ENCODE data around the gene CLPX. TPM values are rescaled to one million over a fixed set of nuclear protein-coding genes. Genes with fewer than 3 reads are reported as not detected.

Gene CLPX
- total RNA-seq, 2 donors from 2014 or later, result 60.5 to 62.7 TPM

DNA sequence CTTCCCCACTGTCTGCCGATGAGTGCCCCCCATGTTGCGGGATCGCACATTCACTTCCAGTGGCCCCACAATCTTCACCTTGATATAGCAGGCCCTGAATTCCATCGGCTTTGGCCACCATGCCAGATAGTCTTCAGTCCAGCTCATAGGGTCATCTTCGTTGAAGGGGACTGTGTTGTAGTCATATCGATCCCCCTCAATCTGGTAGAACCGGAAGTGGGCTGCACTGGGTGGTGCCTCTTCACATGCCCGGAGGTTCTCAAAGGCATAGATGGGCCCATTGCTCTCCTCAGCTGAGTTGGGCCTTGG is 12.1 kb upstream of the CLPX start:
- Mint-ChIP-seq H3K4me1 (peaks cover 10% of the 10 kb centered on the region), H3K4me3 (no peak overlapping the region), H3K9me3 (no peaks in the 10 kb centered on the region), H3K36me3 (ENCODE audit: low read depth) (no peaks in the 10 kb centered on the region), H3K27ac (no peak overlapping the region), H3K27me3 (ENCODE audit: insufficient read depth) (peaks cover 9% of the 10 kb centered on the region)
- Histone ChIP-seq H3K9me3 (ENCODE audit: control insufficient read depth, low read length) (no peaks in the 10 kb centered on the region), H3K4me1 (ENCODE audit: control insufficient read depth, insufficient read depth, low read length) (no peaks in the 10 kb centered on the region), H3K36me3 (ENCODE audit: control insufficient read depth, insufficient read depth, low read length) (no peaks in the 10 kb centered on the region), H3K27ac (ENCODE audit: low read depth, low read length) (no peak overlapping the region), H3K9ac (ENCODE audit: extremely low read depth, low read length, poor library complexity, severe bottlenecking) (no peak overlapping the region), H3K27me3 (ENCODE audit: control insufficient read depth, insufficient read depth, low read length, poor library complexity, severe bottlenecking) (peaks cover 6% of the 10 kb centered on the region), H3K4me3 (ENCODE audit: low read length) (no peak overlapping the region)
- 95 to 99% methylated on average over 8 of the region's 8 CpGs for WGBS, 2 experiments (ENCODE audit: insufficient coverage in 1 of 2, insufficient read length in 1 of 2)
- TF ChIP-seq, protein P1, sequence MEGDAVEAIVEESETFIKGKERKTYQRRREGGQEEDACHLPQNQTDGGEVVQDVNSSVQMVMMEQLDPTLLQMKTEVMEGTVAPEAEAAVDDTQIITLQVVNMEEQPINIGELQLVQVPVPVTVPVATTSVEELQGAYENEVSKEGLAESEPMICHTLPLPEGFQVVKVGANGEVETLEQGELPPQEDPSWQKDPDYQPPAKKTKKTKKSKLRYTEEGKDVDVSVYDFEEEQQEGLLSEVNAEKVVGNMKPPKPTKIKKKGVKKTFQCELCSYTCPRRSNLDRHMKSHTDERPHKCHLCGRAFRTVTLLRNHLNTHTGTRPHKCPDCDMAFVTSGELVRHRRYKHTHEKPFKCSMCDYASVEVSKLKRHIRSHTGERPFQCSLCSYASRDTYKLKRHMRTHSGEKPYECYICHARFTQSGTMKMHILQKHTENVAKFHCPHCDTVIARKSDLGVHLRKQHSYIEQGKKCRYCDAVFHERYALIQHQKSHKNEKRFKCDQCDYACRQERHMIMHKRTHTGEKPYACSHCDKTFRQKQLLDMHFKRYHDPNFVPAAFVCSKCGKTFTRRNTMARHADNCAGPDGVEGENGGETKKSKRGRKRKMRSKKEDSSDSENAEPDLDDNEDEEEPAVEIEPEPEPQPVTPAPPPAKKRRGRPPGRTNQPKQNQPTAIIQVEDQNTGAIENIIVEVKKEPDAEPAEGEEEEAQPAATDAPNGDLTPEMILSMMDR (conservative IDR thresholded peaks at IDR 0.05), result no peak
- DNase-seq, result peak; percentile 13

DNA sequence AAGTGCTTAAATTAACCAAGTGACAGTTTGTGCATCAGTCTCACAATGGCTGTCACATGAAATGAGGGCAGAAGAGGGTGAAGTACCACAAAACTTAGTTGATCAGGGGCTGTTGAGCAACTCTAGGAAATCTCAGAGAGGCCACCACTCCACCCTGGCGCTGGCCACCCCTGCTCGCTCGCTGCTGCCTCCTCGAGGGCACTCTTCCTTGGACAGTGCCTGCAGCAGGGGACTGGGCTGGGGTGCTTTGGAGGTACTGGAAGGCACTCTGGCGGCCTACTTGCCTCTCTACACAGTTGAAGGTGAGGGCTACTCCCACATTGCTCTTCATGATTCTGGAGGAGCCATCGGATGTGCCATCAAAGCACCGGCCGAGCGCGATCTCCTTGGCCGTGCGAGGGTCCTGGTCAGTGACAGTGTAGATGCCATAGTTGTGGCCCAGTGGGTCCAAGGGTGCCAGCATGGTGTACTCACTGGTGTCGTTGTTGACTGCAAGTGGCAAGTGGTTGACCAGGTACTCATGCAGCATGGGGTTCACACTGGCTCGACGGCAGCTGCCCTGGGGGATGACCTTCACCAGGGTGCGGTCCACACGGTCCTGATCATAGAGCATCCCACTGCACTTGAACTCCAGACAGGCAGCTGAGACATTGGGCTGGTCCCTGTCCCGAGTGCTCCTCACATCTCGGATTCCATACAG is 11.6 kb upstream of the CLPX start:
- DNase-seq, result peak; percentile 63
- Histone ChIP-seq H3K4me3 (ENCODE audit: low read length) (no peak overlapping the region), H3K4me1 (ENCODE audit: control insufficient read depth, insufficient read depth, low read length) (no peaks in the 10 kb centered on the region), H3K9ac (ENCODE audit: extremely low read depth, low read length, poor library complexity, severe bottlenecking) (no peak overlapping the region), H3K27ac (ENCODE audit: low read depth, low read length) (no peak overlapping the region), H3K36me3 (ENCODE audit: control insufficient read depth, insufficient read depth, low read length) (no peaks in the 10 kb centered on the region), H3K9me3 (ENCODE audit: control insufficient read depth, low read length) (no peaks in the 10 kb centered on the region), H3K27me3 (ENCODE audit: control insufficient read depth, insufficient read depth, low read length, poor library complexity, severe bottlenecking) (peaks cover 6% of the 10 kb centered on the region)
- Mint-ChIP-seq H3K27me3 (ENCODE audit: insufficient read depth) (peaks cover 8% of the 10 kb centered on the region), H3K9me3 (no peaks in the 10 kb centered on the region), H3K27ac (no peak overlapping the region), H3K4me3 (no peak overlapping the region), H3K4me1 (peaks cover 10% of the 10 kb centered on the region), H3K36me3 (ENCODE audit: low read depth) (no peaks in the 10 kb centered on the region)
- TF ChIP-seq, protein P1 (conservative IDR thresholded peaks at IDR 0.05), result peak; percentile 41
- 95 to 96% methylated on average over 15 to 19 of the region's 19 CpGs for whole genome bisulfite sequencing, 2 experiments (ENCODE audit: insufficient coverage in 1 of 2, insufficient read length in 1 of 2)

DNA sequence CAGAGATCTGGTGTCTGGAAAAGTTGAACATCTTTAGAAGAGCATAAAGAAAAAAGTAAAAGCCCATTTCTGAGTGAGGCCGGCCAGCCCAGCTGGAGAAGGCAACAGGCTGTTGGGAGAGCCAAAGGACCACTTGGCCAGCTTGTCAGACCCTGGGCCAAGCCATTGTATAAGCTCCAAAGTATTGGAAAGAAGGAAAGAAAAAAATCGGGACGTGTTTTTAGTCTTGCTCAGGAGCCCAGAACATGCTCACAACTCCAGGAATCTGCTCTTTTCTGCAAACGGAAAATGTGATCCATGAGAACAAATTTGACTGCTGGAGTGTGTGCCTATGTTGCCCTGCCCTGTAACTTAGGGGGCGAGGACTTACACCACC is 10.4 kb upstream of the CLPX start:
- Histone ChIP-seq H3K4me1 (ENCODE audit: control insufficient read depth, insufficient read depth, low read length) (no peaks in the 10 kb centered on the region), H3K27me3 (ENCODE audit: control insufficient read depth, insufficient read depth, low read length, poor library complexity, severe bottlenecking) (peaks cover 6% of the 10 kb centered on the region), H3K9me3 (ENCODE audit: control insufficient read depth, low read length) (no peaks in the 10 kb centered on the region), H3K4me3 (ENCODE audit: low read length) (no peak overlapping the region), H3K27ac (ENCODE audit: low read depth, low read length) (no peak overlapping the region), H3K36me3 (ENCODE audit: control insufficient read depth, insufficient read depth, low read length) (no peaks in the 10 kb centered on the region), H3K9ac (ENCODE audit: extremely low read depth, low read length, poor library complexity, severe bottlenecking) (no peak overlapping the region)
- H3K4me3 Mint-ChIP-seq, result no peak overlapping the region
- peaks cover 3% of the 10 kb centered on the region for H3K27me3 Mint-ChIP-seq (ENCODE audit: insufficient read depth)
- TF ChIP-seq, protein P1 (conservative IDR thresholded peaks at IDR 0.05), result no peak
- no peaks in the 10 kb centered on the region for H3K36me3 Mint-ChIP-seq (ENCODE audit: low read depth)
- 90 to 92% methylated on average over 5 of the region's 5 CpGs for WGBS, 2 experiments (ENCODE audit: insufficient coverage in 1 of 2, insufficient read length in 1 of 2)
- H3K9me3 Mint-ChIP-seq, result no peaks in the 10 kb centered on the region
- H3K27ac Mint-ChIP-seq, result no peak overlapping the region
- no peak for DNase-seq
- peaks cover 10% of the 10 kb centered on the region for H3K4me1 Mint-ChIP-seq
